ENCODE measurements around the gene COL8A2.

COL8A2 gene

GRCh38 chr1:36076979-36077573 is 47.9 kb downstream of the COL8A2 start:
- H3K9ac ChIP-seq (ENCODE audit: low read length): no peak overlapping the region
- no peaks in the 10 kb centered on the region for H3K36me3 ChIP-seq (ENCODE audit: control insufficient read depth, insufficient read depth, low read length)

GRCh38 chr1:36070349-36070748 is 54.7 kb downstream of the COL8A2 start:
- Histone ChIP-seq H3K27ac (ENCODE audit: low read depth, low read length) (no peak overlapping the region), H3K4me1 (ENCODE audit: control insufficient read depth, insufficient read depth, low read length) (no peaks in the 10 kb centered on the region), H3K27me3 (ENCODE audit: control insufficient read depth, insufficient read depth, low read length) (no peaks in the 10 kb centered on the region), H3K36me3 (ENCODE audit: control insufficient read depth, insufficient read depth, low read length) (no peaks in the 10 kb centered on the region), H3K4me3 (ENCODE audit: low read length) (no peak overlapping the region), H3K9ac (ENCODE audit: low read length) (no peak overlapping the region)

More at GRCh38 chr1:36076979-36077573, 47.9 kb downstream of the COL8A2 start:
- Histone ChIP-seq H3K4me1 (ENCODE audit: control insufficient read depth, insufficient read depth, low read length) (no peaks in the 10 kb centered on the region), H3K27me3 (ENCODE audit: control insufficient read depth, insufficient read depth, low read length) (peaks cover 2% of the 10 kb centered on the region), H3K27ac (ENCODE audit: low read depth, low read length) (no peak overlapping the region), H3K4me3 (ENCODE audit: low read length) (no peak overlapping the region)

GRCh38 chr1:36068866-36069265 is 56.2 kb downstream of the COL8A2 start:
- Histone ChIP-seq H3K27me3 (ENCODE audit: control insufficient read depth, insufficient read depth, low read length) (no peaks in the 10 kb centered on the region), H3K27ac (ENCODE audit: low read depth, low read length) (no peak overlapping the region), H3K4me1 (ENCODE audit: control insufficient read depth, insufficient read depth, low read length) (no peaks in the 10 kb centered on the region)

GRCh38 chr1:36067871-36068270 is 57.2 kb downstream of the COL8A2 start:
- H3K27ac ChIP-seq (ENCODE audit: low read depth, low read length): no peak overlapping the region
- H3K4me3 ChIP-seq (ENCODE audit: low read length): no peak overlapping the region

More at GRCh38 chr1:36068866-36069265, 56.2 kb downstream of the COL8A2 start:
- Histone ChIP-seq H3K9ac (ENCODE audit: low read length) (no peak overlapping the region), H3K36me3 (ENCODE audit: control insufficient read depth, insufficient read depth, low read length) (no peaks in the 10 kb centered on the region), H3K4me3 (ENCODE audit: low read length) (no peak overlapping the region)

GRCh38 chr1:36062315-36062714 is 62.7 kb downstream of the COL8A2 start:
- no peaks in the 10 kb centered on the region for H3K36me3 ChIP-seq (ENCODE audit: control insufficient read depth, insufficient read depth, low read length)
- no peak overlapping the region for H3K4me3 ChIP-seq (ENCODE audit: low read length)
- H3K27me3 ChIP-seq (ENCODE audit: control insufficient read depth, insufficient read depth, low read length): no peaks in the 10 kb centered on the region
- H3K4me1 ChIP-seq (ENCODE audit: control insufficient read depth, insufficient read depth, low read length): no peaks in the 10 kb centered on the region
- H3K9ac ChIP-seq (ENCODE audit: low read length): no peak overlapping the region
- no peak overlapping the region for H3K27ac ChIP-seq (ENCODE audit: low read depth, low read length)

More at GRCh38 chr1:36067871-36068270, 57.2 kb downstream of the COL8A2 start:
- Histone ChIP-seq H3K27me3 (ENCODE audit: control insufficient read depth, insufficient read depth, low read length) (no peaks in the 10 kb centered on the region), H3K9ac (ENCODE audit: low read length) (no peak overlapping the region), H3K36me3 (ENCODE audit: control insufficient read depth, insufficient read depth, low read length) (no peaks in the 10 kb centered on the region), H3K4me1 (ENCODE audit: control insufficient read depth, insufficient read depth, low read length) (no peaks in the 10 kb centered on the region)

GRCh38 chr1:36055706-36056105 is 69.3 kb downstream of the COL8A2 start:
- H3K27ac ChIP-seq (ENCODE audit: low read depth, low read length): no peak overlapping the region
- no peaks in the 10 kb centered on the region for H3K4me1 ChIP-seq (ENCODE audit: control insufficient read depth, insufficient read depth, low read length)
- H3K27me3 ChIP-seq (ENCODE audit: control insufficient read depth, insufficient read depth, low read length): no peaks in the 10 kb centered on the region
- H3K4me3 ChIP-seq (ENCODE audit: low read length): no peak overlapping the region
- H3K36me3 ChIP-seq (ENCODE audit: control insufficient read depth, insufficient read depth, low read length): peaks cover 2% of the 10 kb centered on the region
- no peak overlapping the region for H3K9ac ChIP-seq (ENCODE audit: low read length)

GRCh38 chr1:36053978-36054377 is 71.0 kb downstream of the COL8A2 start:
- Histone ChIP-seq H3K27ac (ENCODE audit: low read depth, low read length) (no peak overlapping the region), H3K4me1 (ENCODE audit: control insufficient read depth, insufficient read depth, low read length) (no peaks in the 10 kb centered on the region), H3K9ac (ENCODE audit: low read length) (no peak overlapping the region), H3K36me3 (ENCODE audit: control insufficient read depth, insufficient read depth, low read length) (peaks cover 2% of the 10 kb centered on the region), H3K4me3 (ENCODE audit: low read length) (no peak overlapping the region), H3K27me3 (ENCODE audit: control insufficient read depth, insufficient read depth, low read length) (no peaks in the 10 kb centered on the region)

GRCh38 chr1:36051821-36052220 is 73.2 kb downstream of the COL8A2 start:
- H3K27me3 ChIP-seq (ENCODE audit: control insufficient read depth, insufficient read depth, low read length): no peaks in the 10 kb centered on the region
- H3K9ac ChIP-seq (ENCODE audit: low read length): no peak overlapping the region
- H3K27ac ChIP-seq (ENCODE audit: low read depth, low read length): no peak overlapping the region
- H3K36me3 ChIP-seq (ENCODE audit: control insufficient read depth, insufficient read depth, low read length): peaks cover 2% of the 10 kb centered on the region
- no peak overlapping the region for H3K4me3 ChIP-seq (ENCODE audit: low read length)
- H3K4me1 ChIP-seq (ENCODE audit: control insufficient read depth, insufficient read depth, low read length): no peaks in the 10 kb centered on the region

All from rectal smooth muscle tissue (tissue), 1 donor.